Progenitor cell of endocrine pancreas (in vitro differentiated cells): Measurements from ENCODE around the gene OXTR. TPM values are rescaled to one million over a fixed set of nuclear protein-coding genes. Genes with fewer than 3 reads are reported as not detected.

Experiments used
- DNase-seq: peaks from one replicate; pipeline ENCODE4 v3.0.0; 2021; ENCODE audit warnings: low spot score; ENCODE audit not compliant: unreplicated experiment
- H3K27ac Mint-ChIP-seq: 2 replicates; pipeline ENCODE4 v1.8.0; 2021; ENCODE audit warnings: mild to moderate bottlenecking, moderate library complexity, mixed read lengths
- H3K27me3 Mint-ChIP-seq: 2 replicates; pipeline ENCODE4 v1.8.0; 2021; ENCODE audit warnings: mixed read lengths
- H3K36me3 Mint-ChIP-seq: 2 replicates; pipeline ENCODE4 v1.8.0; 2022; ENCODE audit warnings: mixed read lengths; ENCODE audit not compliant: insufficient read depth
- H3K4me1 Mint-ChIP-seq: 2 replicates; pipeline ENCODE4 v1.8.0; 2021; ENCODE audit warnings: low read depth, mixed read lengths
- H3K4me3 Mint-ChIP-seq: 2 replicates; pipeline ENCODE4 v1.8.0; 2021; ENCODE audit warnings: low read depth, mild to moderate bottlenecking, moderate library complexity, mixed read lengths
- H3K9me3 Mint-ChIP-seq: 2 replicates; pipeline ENCODE4 v1.8.0; 2021; ENCODE audit warnings: low read depth, mixed read lengths
- CTCF ChIP-seq: fragments of 200-600 bp; sonication (generic); IDR thresholded peaks from one replicate; pipeline ENCODE4 v1.5.0; 2021; ENCODE audit warnings: antibody characterized with exemption, mild to moderate bottlenecking; ENCODE audit not compliant: unreplicated experiment
- total RNA-seq: library from RNA; stranded (reverse); gene quantifications from 2 replicates; pipeline ENCODE4 v1.2.1, GENCODE V29; 2021

The OXTR gene
- total RNA-seq, 1 donor from 2014 or later = 3.1 TPM

- Mint-ChIP-seq H3K36me3 (no peaks in the 10 kb centered on the region), H3K4me3 (peak overlapping the region; percentile 10), H3K27me3 (peaks cover 76% of the 10 kb centered on the region), H3K9me3 (no peaks in the 10 kb centered on the region), H3K27ac (no peak overlapping the region), H3K4me1 (peaks cover 11% of the 10 kb centered on the region)
- DNase-seq = peak; percentile 25
- peak; percentile 45 for TF ChIP-seq CTCF
These were observed 1.6 kb downstream of the OXTR start for GRCh38 chr3:8767667-8768363.

GRCh38 chr3:8767256-8767666 is 2.2 kb downstream of the OXTR start:
- H3K27me3 Mint-ChIP-seq = peaks cover 77% of the 10 kb centered on the region
- no peaks in the 10 kb centered on the region for H3K9me3 Mint-ChIP-seq
- no peak overlapping the region for H3K27ac Mint-ChIP-seq
- DNase-seq = no peak
- peaks cover 11% of the 10 kb centered on the region for H3K4me1 Mint-ChIP-seq
- TF ChIP-seq CTCF = no peak
- H3K4me3 Mint-ChIP-seq = no peak overlapping the region
- H3K36me3 Mint-ChIP-seq = no peaks in the 10 kb centered on the region

GRCh38 chr3:8766148-8766547 is 3.3 kb downstream of the OXTR start:
- TF ChIP-seq CTCF = no peak
- no peaks in the 10 kb centered on the region for H3K9me3 Mint-ChIP-seq
- peaks cover 11% of the 10 kb centered on the region for H3K4me1 Mint-ChIP-seq
- no peak overlapping the region for H3K27ac Mint-ChIP-seq
- no peak for DNase-seq
- H3K4me3 Mint-ChIP-seq = no peak overlapping the region
- no peaks in the 10 kb centered on the region for H3K36me3 Mint-ChIP-seq
- H3K27me3 Mint-ChIP-seq = peaks cover 69% of the 10 kb centered on the region

- Mint-ChIP-seq H3K4me1 (peaks cover 11% of the 10 kb centered on the region), H3K36me3 (no peaks in the 10 kb centered on the region), H3K9me3 (no peaks in the 10 kb centered on the region), H3K27me3 (peaks cover 68% of the 10 kb centered on the region), H3K4me3 (no peak overlapping the region), H3K27ac (peak overlapping the region; percentile 37)
- no peak for DNase-seq
- no peak for TF ChIP-seq CTCF
These were observed 3.9 kb downstream of the OXTR start for GRCh38 chr3:8765528-8765927.

GRCh38 chr3:8764528-8764927 is 4.9 kb downstream of the OXTR start:
- Mint-ChIP-seq H3K36me3 (no peaks in the 10 kb centered on the region), H3K4me1 (peaks cover 11% of the 10 kb centered on the region), H3K4me3 (no peak overlapping the region), H3K27ac (no peak overlapping the region), H3K9me3 (no peaks in the 10 kb centered on the region), H3K27me3 (peaks cover 62% of the 10 kb centered on the region)
- DNase-seq = no peak
- TF ChIP-seq CTCF = no peak
